H1 (cell line): ENCODE data around the gene SYNRG. TPM values are rescaled to one million over a fixed set of nuclear protein-coding genes. Genes with fewer than 3 reads are reported as not detected.

Experiments used
- RAD21 ChIP-seq, 2 experiments: IDR thresholded peaks in 1 of 2; conservative IDR thresholded peaks in 1 of 2; 2 replicates each; pipeline ENCODE4 v1.6.1; 2011; ENCODE audit warnings: low read depth in 2 of 2, low read length in 2 of 2, improper control_type of control experiment in 1 of 2, inconsistent platforms in 1 of 2, mild to moderate bottlenecking in 1 of 2, moderate library complexity in 1 of 2
- RFX5 ChIP-seq: IDR thresholded peaks from 2 replicates; pipeline ENCODE4 v1.6.1; 2011; ENCODE audit warnings: low read depth, low read length, improper control_type of control experiment, borderline replicate concordance
- polyA plus RNA-seq, 7 experiments: library from polyadenylated mRNA; depleted of rRNA in 3 of 7; stranded (reverse) in 5 of 7; unstranded in 2 of 7; fragments of >200 nt in 5 of 7; fragments of 200-250 nt in 2 of 7; gene quantifications; 1 replicate in 5 of 7; 2 replicates in 1 of 7; 4 replicates in 1 of 7; pipeline versions ENCODE4 v1.2.1 to v1.2.3, GENCODE V29; 2011 to 2013; ENCODE audit warnings: missing spikeins in 2 of 7, mixed read lengths in 2 of 7
- total RNA-seq: library from RNA; stranded (reverse); fragmentation: NEBNext Ultra II Directional; extraction: Animal tissue kit (Norgen Biotek cat#: 25700); gene quantifications from 2 replicates; pipeline ENCODE4 v1.2.1, GENCODE V29; 2021
- TF ChIP-seq, protein P1 (sequence below), 3 experiments: IDR thresholded peaks; 1 replicate in 2 of 3; 2 replicates in 1 of 3; pipeline versions ENCODE4 v1.5.1 to v1.6.1; 2011; ENCODE audit warnings: low read length in 3 of 3, mild to moderate bottlenecking in 3 of 3, inconsistent platforms in 2 of 3, low read depth in 1 of 3, moderate library complexity in 1 of 3; ENCODE audit not compliant: insufficient read depth in 1 of 3; ENCODE audit errors: control extremely low read depth in 1 of 3

SYNRG gene
- total and polyA plus RNA-seq, 2 of the 8 experiments (the other 6 are each of a cell fraction or from before 2014, with no cell fraction given): 7.7 to 31.7 TPM

DNA sequence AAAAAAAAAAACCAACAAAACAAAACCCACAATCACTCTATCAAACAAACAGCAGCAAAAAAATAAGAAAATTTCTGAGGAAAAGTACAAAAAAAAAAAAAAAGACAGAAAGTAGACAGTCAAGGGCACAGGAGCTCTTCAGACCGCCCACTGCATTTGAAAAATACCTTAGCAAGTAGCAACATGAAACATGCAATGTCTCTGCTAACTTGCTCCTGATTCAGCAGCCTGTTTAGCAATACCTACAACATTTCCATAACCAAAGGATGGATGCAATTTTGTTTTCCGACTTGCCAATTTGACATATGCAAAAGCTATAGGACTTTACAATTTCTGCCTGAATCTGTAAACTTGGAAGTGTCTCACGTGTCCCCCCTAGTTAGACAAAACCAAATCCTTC is 57.4 kb downstream of the SYNRG start (continued):
- TF ChIP-seq RFX5: no peak
- no peak for TF ChIP-seq RAD21 (IDR thresholded peaks at IDR 0.05 in 1 of 2, conservative IDR thresholded peaks at IDR 0.05 in 1 of 2; ENCODE audit: low read depth in 2 of 2, low read length in 2 of 2)
- TF ChIP-seq, protein P1, sequence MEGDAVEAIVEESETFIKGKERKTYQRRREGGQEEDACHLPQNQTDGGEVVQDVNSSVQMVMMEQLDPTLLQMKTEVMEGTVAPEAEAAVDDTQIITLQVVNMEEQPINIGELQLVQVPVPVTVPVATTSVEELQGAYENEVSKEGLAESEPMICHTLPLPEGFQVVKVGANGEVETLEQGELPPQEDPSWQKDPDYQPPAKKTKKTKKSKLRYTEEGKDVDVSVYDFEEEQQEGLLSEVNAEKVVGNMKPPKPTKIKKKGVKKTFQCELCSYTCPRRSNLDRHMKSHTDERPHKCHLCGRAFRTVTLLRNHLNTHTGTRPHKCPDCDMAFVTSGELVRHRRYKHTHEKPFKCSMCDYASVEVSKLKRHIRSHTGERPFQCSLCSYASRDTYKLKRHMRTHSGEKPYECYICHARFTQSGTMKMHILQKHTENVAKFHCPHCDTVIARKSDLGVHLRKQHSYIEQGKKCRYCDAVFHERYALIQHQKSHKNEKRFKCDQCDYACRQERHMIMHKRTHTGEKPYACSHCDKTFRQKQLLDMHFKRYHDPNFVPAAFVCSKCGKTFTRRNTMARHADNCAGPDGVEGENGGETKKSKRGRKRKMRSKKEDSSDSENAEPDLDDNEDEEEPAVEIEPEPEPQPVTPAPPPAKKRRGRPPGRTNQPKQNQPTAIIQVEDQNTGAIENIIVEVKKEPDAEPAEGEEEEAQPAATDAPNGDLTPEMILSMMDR (IDR thresholded peaks at IDR 0.05; ENCODE audit: control extremely low read depth in 1 of 3, insufficient read depth in 1 of 3, low read depth in 1 of 3, low read length in 3 of 3): no peak
- TF ChIP-seq, all 59 proteins: peak for 0
